ENCODE data around the gene SENP6.

The SENP6 gene

DNA sequence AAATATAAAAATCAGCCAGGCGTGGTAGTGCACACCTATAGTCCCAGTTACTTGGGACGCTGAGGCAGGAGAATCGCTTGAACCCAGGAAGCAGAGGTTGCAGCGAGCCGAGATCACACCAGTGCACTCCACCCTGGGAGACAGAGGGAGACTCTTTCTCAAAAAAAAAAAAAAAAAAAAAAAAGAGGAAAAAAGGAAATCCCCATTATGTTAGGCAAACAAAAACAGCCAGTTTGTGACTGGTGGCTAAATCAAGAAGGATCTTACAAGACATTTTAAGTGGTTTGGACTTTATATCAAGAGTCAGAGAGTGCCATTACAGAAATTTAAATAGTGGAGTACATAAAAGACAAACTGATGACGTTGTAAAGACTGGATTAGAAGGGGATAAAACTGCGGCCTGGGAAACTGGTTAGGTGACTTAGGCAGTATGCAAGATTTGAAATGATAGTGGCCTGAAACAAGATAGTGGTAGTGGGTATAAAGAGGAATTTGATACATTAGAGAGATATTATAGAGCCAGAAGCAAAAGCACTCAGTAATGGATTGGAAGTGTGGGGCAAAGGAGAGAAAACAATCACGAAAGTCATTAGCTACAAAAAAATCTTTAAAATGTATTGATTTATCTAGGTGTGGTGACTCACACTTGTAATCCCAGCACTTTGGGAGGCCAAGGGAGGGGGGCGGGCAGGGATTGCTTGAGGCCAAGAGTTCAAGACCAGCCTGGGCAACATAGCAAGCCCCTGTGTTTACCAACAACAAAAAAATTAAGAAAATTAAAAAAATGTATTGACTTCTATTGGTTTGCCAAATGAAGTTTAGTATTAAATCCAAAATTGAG lies 145.7 kb downstream of the SENP6 start:
- in situ Hi-C loops (cut with MboI; ENCODE audit: low sequenced_read_pairs): no loop called here

DNA sequence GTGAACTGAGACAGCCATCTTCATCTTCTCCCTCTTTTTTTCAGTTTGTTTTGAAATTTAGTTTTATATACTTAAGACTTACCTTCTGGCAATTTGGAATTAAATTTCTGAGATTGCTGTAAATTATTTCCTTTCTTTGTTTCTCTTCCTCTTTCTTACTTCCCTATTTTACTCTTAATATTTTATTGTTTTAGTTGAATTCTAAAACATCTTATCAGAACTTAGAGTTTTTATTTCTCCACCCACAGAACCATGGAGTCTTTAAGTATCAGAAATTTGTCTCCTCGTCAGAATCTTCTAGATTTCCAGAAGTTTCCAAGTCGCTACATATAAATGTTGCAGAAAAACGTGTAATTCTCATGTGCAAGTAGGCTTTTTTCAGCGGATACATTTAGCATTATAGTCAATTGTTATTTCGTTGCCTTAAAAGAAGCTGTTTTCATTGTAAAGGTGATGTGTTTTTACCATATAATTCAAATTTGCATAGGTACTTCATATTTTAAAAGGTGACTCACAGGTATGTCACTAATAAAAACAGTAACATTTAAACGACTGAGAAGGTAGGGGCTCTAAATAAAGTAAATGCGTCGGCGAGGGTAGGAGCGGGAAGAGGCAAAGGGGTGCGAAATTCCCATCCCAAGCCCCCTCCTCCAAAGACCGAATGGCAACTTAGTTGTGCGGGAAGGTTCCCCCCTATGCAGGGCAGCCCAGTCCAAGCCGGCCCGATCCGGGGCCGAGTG lies 146.5 kb downstream of the SENP6 start:
- in situ Hi-C loops (cut with MboI; ENCODE audit: low sequenced_read_pairs): no loop called here

DNA sequence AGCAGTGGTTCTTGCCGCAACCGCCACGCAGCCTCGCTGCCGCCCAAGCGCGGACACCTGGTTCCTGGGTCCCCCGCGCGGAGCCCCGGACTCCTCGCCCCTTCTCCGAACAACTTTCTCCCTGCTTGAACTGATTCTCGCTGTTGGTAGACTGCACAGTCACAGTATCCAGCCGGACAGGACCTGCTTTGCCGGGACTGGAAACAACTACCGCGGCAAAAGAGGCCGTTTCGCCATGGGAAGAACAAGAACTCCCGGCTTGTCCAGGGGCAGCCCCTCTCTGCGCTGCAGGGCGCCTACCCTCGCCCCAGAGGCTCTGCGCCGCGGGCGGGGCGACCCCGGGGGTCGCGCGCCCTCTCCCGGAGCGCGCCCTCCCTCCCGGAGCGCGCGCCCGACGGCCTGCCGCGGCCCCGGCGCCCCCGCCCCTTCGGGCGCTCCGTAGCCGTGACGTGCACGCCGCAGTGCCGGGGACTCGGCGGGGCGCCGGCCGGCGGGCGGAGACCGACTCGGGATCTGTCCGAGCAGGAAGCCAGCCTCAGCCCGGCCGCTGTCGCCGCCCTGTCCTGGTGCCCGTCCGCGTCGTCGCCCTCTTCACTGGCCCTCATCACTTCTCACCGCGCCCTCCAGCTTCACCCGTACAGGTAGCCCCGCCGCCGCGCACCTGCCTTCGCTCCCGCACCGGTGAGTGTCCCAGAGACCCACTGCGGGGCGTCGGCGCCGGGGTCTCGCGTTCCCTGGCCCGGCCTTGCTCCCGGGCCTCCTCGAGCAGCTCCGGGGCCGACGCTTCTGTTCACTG lies 147.3 kb downstream of the SENP6 start, which contains the start of gene MYO6:
Gene MYO6 (plus strand): TSS at position 497 of the 796 bp plus-strand sequence. CDS start 68,309 bp downstream, outside the sequence.
- in situ Hi-C loops (cut with MboI; ENCODE audit: low sequenced_read_pairs): no loop called here

DNA sequence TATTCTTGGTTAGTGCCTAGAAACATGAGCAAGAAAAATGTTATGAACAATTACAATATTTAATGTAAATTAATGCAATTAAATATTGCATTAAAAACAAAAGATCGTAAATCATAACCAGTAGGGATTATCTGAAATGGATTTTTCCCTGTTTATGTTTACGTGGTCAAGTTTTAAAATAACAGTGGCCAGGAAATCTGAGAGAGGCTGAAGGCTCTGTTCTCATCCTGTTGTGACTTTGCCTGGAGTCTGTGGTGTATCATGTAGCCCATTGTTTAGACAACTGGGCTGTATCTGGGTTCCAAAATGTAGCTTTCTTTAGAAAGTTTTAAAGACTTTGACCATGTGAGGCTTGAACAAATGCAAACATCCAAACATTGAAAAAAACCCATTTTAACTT lies 149.8 kb downstream of the SENP6 start:
- in situ Hi-C loops (cut with MboI; ENCODE audit: low sequenced_read_pairs): no loop called here

DNA sequence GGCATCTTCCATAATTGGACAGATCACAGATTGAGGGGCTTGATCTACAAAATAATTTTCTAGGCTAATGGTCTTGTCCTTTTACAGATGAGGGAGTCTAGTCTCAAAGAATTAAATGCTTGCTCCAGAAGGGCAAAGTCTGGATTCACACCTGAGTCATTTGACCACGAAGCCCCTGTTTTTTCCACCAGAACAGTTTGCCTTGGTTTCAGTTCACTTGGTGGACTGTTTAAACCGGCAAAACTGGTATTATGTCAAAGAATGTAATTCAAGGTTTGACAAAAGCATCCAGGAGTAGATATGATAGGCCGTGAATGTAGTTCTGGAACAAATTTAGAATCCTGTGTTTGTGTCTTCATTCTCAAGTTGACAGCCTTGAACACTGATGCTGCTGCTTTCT lies 150.7 kb downstream of the SENP6 start:
- in situ Hi-C loops (cut with MboI; ENCODE audit: low sequenced_read_pairs): no loop called here

DNA sequence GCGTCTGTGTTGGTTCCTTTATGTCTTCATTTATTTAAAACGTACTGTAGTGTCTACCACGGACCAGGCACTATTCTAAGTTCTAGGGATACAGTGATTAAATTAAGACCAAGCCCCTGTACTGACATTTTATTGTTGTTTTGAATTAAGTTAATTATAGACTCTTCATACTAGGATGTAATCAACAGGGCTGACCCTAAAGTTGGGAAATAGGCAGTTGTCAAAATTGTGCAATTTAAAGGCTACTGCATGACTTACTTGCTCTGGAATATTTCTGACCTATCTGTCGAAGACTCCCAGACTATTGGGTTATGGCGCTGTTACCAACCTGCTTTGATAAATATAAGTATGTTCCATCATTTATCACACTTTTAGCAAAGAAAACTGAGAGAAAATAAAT lies 154.0 kb downstream of the SENP6 start:
- in situ Hi-C loops (cut with MboI; ENCODE audit: low sequenced_read_pairs): no loop called here

DNA sequence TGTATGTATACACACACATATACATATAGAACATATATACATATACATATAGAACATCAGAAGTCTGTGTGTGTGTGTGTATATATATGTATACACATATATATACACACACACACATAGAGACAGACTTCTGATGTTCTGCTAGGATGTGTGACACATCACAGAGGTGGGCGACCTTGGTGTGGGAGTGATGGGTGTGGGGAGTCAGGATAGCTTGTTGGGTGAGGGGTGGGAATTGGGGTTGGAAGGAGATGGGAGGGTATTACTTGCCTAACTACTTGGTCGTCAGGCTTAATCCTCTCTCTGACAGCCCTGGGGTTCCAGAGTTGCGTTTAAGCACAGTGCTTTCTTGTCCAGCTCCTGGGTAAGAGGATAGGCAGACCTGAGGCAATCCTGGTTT lies 155.6 kb downstream of the SENP6 start:
- in situ Hi-C loops (cut with MboI; ENCODE audit: low sequenced_read_pairs): no loop called here

DNA sequence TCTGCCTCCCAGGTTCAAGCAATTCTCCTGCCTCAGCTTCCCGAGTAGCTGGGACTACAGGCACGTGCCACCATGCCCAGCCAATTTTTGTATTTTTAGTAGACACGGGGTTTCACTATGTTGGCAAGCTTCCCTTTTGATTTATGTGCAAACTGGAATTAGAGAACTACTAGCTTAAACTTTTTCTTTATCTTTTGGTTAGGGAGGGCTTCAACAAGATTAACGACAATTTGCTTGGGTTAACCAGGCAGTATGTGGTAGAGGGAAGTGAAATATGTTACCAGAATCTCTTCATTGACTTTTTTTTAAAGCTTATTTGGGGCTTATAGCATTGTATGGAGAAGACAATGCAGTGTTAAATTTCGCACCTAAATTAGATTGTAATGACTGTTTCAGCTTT lies 156.4 kb downstream of the SENP6 start:
- in situ Hi-C loops (cut with MboI; ENCODE audit: low sequenced_read_pairs): no loop called here

DNA sequence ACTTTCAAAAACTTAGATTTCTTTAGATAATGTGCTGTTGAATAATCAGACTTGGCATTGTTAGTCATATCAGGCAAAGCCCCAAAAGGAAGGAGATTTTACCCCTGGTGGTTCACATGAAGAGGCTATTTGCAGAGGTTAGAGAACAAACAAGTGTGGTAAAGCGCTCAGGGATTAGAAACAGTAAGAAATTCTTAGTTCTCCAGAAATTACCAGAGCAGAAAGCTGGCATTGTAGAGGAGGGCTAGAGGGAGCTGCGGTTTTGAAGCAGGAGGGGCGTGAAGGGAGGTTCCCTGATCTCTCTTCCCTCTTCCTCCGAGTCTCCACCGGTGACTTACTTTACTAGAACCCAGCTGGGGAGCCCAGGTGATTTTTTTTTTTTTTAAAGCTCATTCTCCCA lies 157.5 kb downstream of the SENP6 start:
- in situ Hi-C loops (cut with MboI; ENCODE audit: low sequenced_read_pairs): no loop called here

DNA sequence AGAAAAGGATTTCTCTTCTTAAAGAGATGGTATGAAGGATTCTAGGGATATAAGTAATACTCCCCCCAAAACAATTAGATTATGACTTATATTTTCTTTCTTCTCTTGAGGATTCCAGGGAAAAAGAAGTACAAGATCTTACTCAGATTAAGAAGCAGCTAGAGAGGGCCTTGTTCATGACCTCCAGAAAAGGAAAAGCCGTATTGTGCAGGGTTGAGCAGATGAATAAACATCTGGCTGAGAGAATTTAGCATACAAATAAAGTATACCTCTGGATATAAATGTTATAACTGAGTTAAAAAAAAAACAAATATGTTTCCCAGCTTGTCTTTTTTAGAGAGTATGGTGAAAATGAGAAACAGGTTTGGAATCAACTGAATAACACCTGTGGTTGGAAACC lies 158.6 kb downstream of the SENP6 start:
- in situ Hi-C loops (cut with MboI; ENCODE audit: low sequenced_read_pairs): no loop called here

DNA sequence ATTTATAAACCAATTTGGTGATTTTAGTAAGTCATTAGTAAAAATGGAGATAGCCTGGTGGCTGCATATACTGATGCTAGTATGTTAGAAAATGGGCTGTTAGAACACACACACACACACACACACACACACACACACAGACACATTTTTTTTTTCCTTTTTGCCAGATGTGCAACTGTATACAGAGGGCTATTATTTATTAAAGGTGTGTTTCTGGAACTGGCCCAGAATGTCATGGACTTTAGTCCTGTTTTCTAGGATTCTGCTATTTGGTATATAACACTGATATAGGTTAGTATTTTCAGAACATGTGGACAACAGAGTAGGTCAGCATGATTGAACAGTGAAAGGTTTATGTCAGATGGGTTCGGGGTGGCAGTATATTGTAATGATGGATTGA lies 159.8 kb downstream of the SENP6 start:
- in situ Hi-C loops (cut with MboI; ENCODE audit: low sequenced_read_pairs): no loop called here

DNA sequence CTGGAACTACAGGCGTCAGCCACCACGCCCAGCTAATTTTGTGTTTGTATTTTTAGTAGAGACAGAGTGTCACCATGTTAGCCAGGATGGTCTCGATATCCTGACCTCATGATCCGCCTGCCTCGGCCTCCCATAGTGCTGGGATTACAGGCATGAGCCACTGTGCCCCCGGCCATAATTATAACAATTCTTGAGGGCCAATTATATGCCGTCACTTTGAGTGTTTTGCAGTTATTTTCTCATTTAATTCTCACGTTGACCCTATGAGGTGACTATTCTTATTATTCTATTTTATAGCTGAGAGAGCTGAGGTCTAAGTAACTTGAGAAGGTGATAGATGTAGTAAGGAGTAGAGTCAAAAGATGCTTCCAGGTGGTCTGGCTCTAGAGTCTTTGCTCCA lies 160.4 kb downstream of the SENP6 start:
- in situ Hi-C loops (cut with MboI; ENCODE audit: low sequenced_read_pairs): no loop called here

DNA sequence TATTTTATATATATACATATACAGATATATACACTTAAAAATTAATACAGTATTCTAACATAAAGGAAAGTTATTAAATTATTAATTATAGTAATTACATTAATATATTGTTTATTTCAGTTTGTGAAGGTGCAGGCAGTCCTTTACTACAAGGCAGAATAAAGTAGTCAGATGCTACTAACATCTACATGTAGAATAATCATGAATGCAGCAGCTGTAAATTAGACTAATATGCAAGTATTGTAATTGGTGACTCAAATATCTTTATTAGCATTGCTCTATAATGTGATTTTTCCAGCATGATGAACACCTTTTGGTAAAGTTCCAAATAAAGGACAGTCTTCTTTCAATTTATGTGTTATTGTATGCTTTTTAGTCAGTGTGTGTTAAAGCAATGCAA lies 164.7 kb downstream of the SENP6 start:
- in situ Hi-C loops (cut with MboI; ENCODE audit: low sequenced_read_pairs): no loop called here

All from HL-60/S4 (cell line).